Epithelial cell of prostate (primary cell): Measurements from ENCODE around the gene IQCK.
A peak's percentile ranks its signal among the peaks of the same experiment; 100 is the strongest.

Experiments used
- DNase-seq: peaks from one replicate; pipeline ENCODE4 v3.0.0-alpha.2; 2011; ENCODE audit warnings: low read depth, low spot score
- H3K27ac ChIP-seq: fragments of 450-650 bp; 2 replicates; pipeline ENCODE4 v1.5.1; 2017; ENCODE audit warnings: mild to moderate bottlenecking

Gene IQCK

GRCh38 chr16:19874851-19875546 is 156.9 kb downstream of the IQCK start:
- H3K27ac ChIP-seq: no peak overlapping the region
- DNase-seq: no peak

- no peak for DNase-seq
- H3K27ac ChIP-seq: no peak overlapping the region
Measured at GRCh38 chr16:19875900-19876299, 157.8 kb downstream of the IQCK start.

- no peak for DNase-seq
- H3K27ac ChIP-seq: no peak overlapping the region
Measured at GRCh38 chr16:19876501-19877059, 158.5 kb downstream of the IQCK start.

- DNase-seq: no peak
- H3K27ac ChIP-seq: no peak overlapping the region
Measured at GRCh38 chr16:19878757-19879156, 160.7 kb downstream of the IQCK start.

- DNase-seq: peak; percentile 89
- no peak overlapping the region for H3K27ac ChIP-seq
Measured at GRCh38 chr16:19879241-19879792, 161.2 kb downstream of the IQCK start.

- no peak for DNase-seq
- no peak overlapping the region for H3K27ac ChIP-seq
Measured at GRCh38 chr16:19881028-19881427, 163.0 kb downstream of the IQCK start.

- H3K27ac ChIP-seq: no peak overlapping the region
- DNase-seq: no peak
Measured at GRCh38 chr16:19881783-19882182, 163.7 kb downstream of the IQCK start.

- no peak overlapping the region for H3K27ac ChIP-seq
- no peak for DNase-seq
Measured at GRCh38 chr16:19882186-19882585, 164.1 kb downstream of the IQCK start.

- no peak overlapping the region for H3K27ac ChIP-seq
- DNase-seq: no peak
Measured at GRCh38 chr16:19882646-19883045, 164.6 kb downstream of the IQCK start.

GRCh38 chr16:19883296-19883965 is 165.4 kb downstream of the IQCK start:
- H3K27ac ChIP-seq: no peak overlapping the region
- DNase-seq: no peak

GRCh38 chr16:19883966-19884485 is 166.0 kb downstream of the IQCK start:
- no peak for DNase-seq
- no peak overlapping the region for H3K27ac ChIP-seq

GRCh38 chr16:19884611-19885450 is 166.8 kb downstream of the IQCK start, which contains the start of gene GPRC5B:
Gene GPRC5B (minus strand): TSS chr16:19884848. CDS start chr16:19872845, 12,003 bp downstream.
- DNase-seq: no peak
- H3K27ac ChIP-seq: no peak within 1 kb of the TSS

- DNase-seq: no peak
- no peak overlapping the region for H3K27ac ChIP-seq
Measured at GRCh38 chr16:19885451-19886072, 167.5 kb downstream of the IQCK start.

- H3K27ac ChIP-seq: no peak overlapping the region
- DNase-seq: no peak
Measured at GRCh38 chr16:19886073-19886941, 168.2 kb downstream of the IQCK start.

GRCh38 chr16:19888834-19889233 is 170.8 kb downstream of the IQCK start:
- DNase-seq: no peak
- no peak overlapping the region for H3K27ac ChIP-seq

GRCh38 chr16:19890901-19891300 is 172.8 kb downstream of the IQCK start:
- no peak for DNase-seq
- no peak overlapping the region for H3K27ac ChIP-seq

GRCh38 chr16:19892902-19893301 is 174.8 kb downstream of the IQCK start:
- no peak for DNase-seq
- no peak overlapping the region for H3K27ac ChIP-seq

- no peak overlapping the region for H3K27ac ChIP-seq
- DNase-seq: no peak
Measured at GRCh38 chr16:19894586-19894985, 176.5 kb downstream of the IQCK start.

- DNase-seq: no peak
- H3K27ac ChIP-seq: no peak overlapping the region
Measured at GRCh38 chr16:19896951-19897350, 178.9 kb downstream of the IQCK start.
